SK-N-SH (cell line): Measurements from ENCODE around the gene DNPEP. TPM values are rescaled to one million over a fixed set of nuclear protein-coding genes. Genes with fewer than 3 reads are reported as not detected.

Experiments used
- CTCF ChIA-PET: fragments of 300-600, 350-600 bp; formaldehyde crosslinking; extraction: SDS; loops from one replicate; lab custom pipeline; 2021; lab: Yijun Ruan, JAX
- POLR2A ChIA-PET: fragments of 350-600 bp; sonication (Branson Sonifier 250); formaldehyde crosslinking; extraction: SDS; loops from one replicate; lab custom pipeline; 2020; ENCODE audit warnings: antibody characterized with exemption, inconsistent platforms; lab: Yijun Ruan, JAX
- DNase-seq: peaks from one replicate; pipeline ENCODE4 v3.0.0; 2012
- H2AFZ ChIP-seq: fragments of 200-600 bp; sonication (generic); 2 replicates; pipeline ENCODE4 v1.8.1; 2016; ENCODE audit warnings: antibody characterized with exemption, mild to moderate bottlenecking, low read depth
- H3F3A ChIP-seq: fragments of 200-600 bp; sonication (generic); replicated peaks from 2 replicates; pipeline ENCODE3; 2016; ENCODE audit warnings: antibody characterized with exemption, mild to moderate bottlenecking; ENCODE audit not compliant: insufficient read depth
- H3K27ac ChIP-seq, 2 experiments: fragments of 200-500 bp in 1 of 2; fragments of 200-600 bp in 1 of 2; sonication (Bioruptor generic) in 1 of 2; sonication (generic), shearing (Covaris generic) in 1 of 2; 2 replicates each; pipeline versions ENCODE4 v1.5.1 to v1.6.1; 2014 to 2016; ENCODE audit warnings: low read depth in 2 of 2, inconsistent platforms in 1 of 2, low read length in 1 of 2, mild to moderate bottlenecking in 1 of 2, mixed read lengths in 1 of 2
- H3K27me3 ChIP-seq: fragments of 200-600 bp; sonication (generic), shearing (Covaris generic); 2 replicates; pipeline ENCODE4 v1.6.1; 2016; ENCODE audit warnings: mixed run types; ENCODE audit not compliant: insufficient read depth
- H3K36me3 ChIP-seq, 2 experiments: fragments of 200-500 bp in 1 of 2; fragments of 200-600 bp in 1 of 2; sonication (Bioruptor generic) in 1 of 2; sonication (generic) in 1 of 2; replicated peaks in 1 of 2; 2 replicates each; pipeline versions ENCODE3 to v1.5.1; 2014 to 2016; ENCODE audit warnings: low read length in 1 of 2, mild to moderate bottlenecking in 1 of 2; ENCODE audit not compliant: insufficient read depth in 2 of 2, control insufficient read depth in 1 of 2
- H3K4me1 ChIP-seq, 2 experiments: fragments of 200-500 bp in 1 of 2; fragments of 200-600 bp in 1 of 2; sonication (Bioruptor generic) in 1 of 2; sonication (generic), shearing (Covaris generic) in 1 of 2; 2 replicates each; pipeline versions ENCODE4 v1.5.1 to v1.6.1; 2014 to 2016; ENCODE audit warnings: low read depth in 1 of 2, low read length in 1 of 2, mixed run types in 1 of 2; ENCODE audit not compliant: insufficient read depth in 2 of 2, control insufficient read depth in 1 of 2
- H3K4me2 ChIP-seq: fragments of 200-600 bp; sonication (generic), shearing (Covaris generic); 2 replicates; pipeline ENCODE4 v1.6.1; 2017; ENCODE audit warnings: mixed run types
- H3K4me3 ChIP-seq, 2 experiments: fragments of 200-500 bp in 1 of 2; fragments of 200-600 bp in 1 of 2; sonication (Bioruptor generic) in 1 of 2; sonication (generic), shearing (Covaris generic) in 1 of 2; 2 replicates each; pipeline versions ENCODE4 v1.5.1 to v1.8.1; 2014 to 2016; ENCODE audit warnings: low read depth in 2 of 2, inconsistent platforms in 1 of 2, low read length in 1 of 2, mild to moderate bottlenecking in 1 of 2, mixed read lengths in 1 of 2, moderate library complexity in 1 of 2
- H3K79me2 ChIP-seq: fragments of 200-600 bp; sonication (generic); 2 replicates; pipeline ENCODE4 v1.8.1; 2017; ENCODE audit warnings: mild to moderate bottlenecking; ENCODE audit not compliant: insufficient read depth
- H3K9ac ChIP-seq: fragments of 200-600 bp; sonication (generic); 2 replicates; pipeline ENCODE4 v1.6.1; 2017; ENCODE audit warnings: mixed run types
- H3K9me2 ChIP-seq: fragments of 200-600 bp; sonication (generic); 2 replicates; pipeline ENCODE4 v1.6.1; 2017; ENCODE audit warnings: mixed run types
- H3K9me3 ChIP-seq: fragments of 200-600 bp; sonication (generic); 2 replicates; pipeline ENCODE4 v1.6.1; 2017; ENCODE audit warnings: mixed run types, mild to moderate bottlenecking, moderate library complexity
- H4K20me1 ChIP-seq: fragments of 200-600 bp; sonication (generic); 2 replicates; pipeline ENCODE4 v1.6.1; 2017; ENCODE audit warnings: mild to moderate bottlenecking, mixed run types; ENCODE audit not compliant: insufficient read depth
- FOSL2 ChIP-seq: IDR thresholded peaks from 2 replicates; pipeline ENCODE4 v1.4.0; 2012; ENCODE audit warnings: low read depth, mild to moderate bottlenecking, moderate library complexity, borderline replicate concordance
- IRF3 ChIP-seq: fragments of 150-350 bp; IDR thresholded peaks from 2 replicates; pipeline ENCODE4 v1.6.1; 2016; ENCODE audit warnings: mild to moderate bottlenecking, low read depth, low read length
- POLR2AphosphoS5 ChIP-seq: IDR thresholded peaks from 2 replicates; pipeline ENCODE4 v1.6.1; 2012; ENCODE audit warnings: low read depth, low read length
- ZBTB33 ChIP-seq: IDR thresholded peaks from 2 replicates; pipeline ENCODE4 v1.4.0; 2012; ENCODE audit warnings: low read depth, borderline replicate concordance
- WGBS: methylation state at CpG from one replicate; pipeline ENCODE4 v1.1.6; 2017; ENCODE audit warnings: low lambda C conversion rate; 5-methylcytosine and 5-hydroxymethylcytosine counted together
- polyA plus RNA-seq, 3 experiments: library from polyadenylated mRNA; depleted of rRNA; stranded (reverse); fragments of >200 nt; gene quantifications; 2 replicates each; pipeline ENCODE4 v1.2.3, GENCODE V29; 2012
- TF ChIP-seq, protein P1 (sequence below): fragments of 200-600 bp; sonication (generic); IDR thresholded peaks from 2 replicates; pipeline ENCODE4 v1.6.1; 2017; ENCODE audit warnings: antibody characterized with exemption, mild to moderate bottlenecking, moderate library complexity

The DNPEP gene
- polyA plus RNA-seq, 1 of the 3 experiments (the other 2 are of a cell fraction), result 80.7 TPM

- no peak for DNase-seq
- H4K20me1 ChIP-seq, result no peaks in the 10 kb centered on the region
- no peaks in the 10 kb centered on the region for H3K9me2 ChIP-seq
- H3F3A ChIP-seq, result no peaks in the 10 kb centered on the region
- peaks cover 27% of the 10 kb centered on the region for H3K27me3 ChIP-seq
- CTCF ChIA-PET, result interaction anchor here (1.1 to 3.1 kb wide), 2 partner anchors 12 to 62 kb away, joined by 3 to 19 read pairs; no protein-coding TSS in a partner anchor
- no peak overlapping the region for H3K4me2 ChIP-seq
- no peak overlapping the region for H3K27ac ChIP-seq
- TF ChIP-seq, protein P1, sequence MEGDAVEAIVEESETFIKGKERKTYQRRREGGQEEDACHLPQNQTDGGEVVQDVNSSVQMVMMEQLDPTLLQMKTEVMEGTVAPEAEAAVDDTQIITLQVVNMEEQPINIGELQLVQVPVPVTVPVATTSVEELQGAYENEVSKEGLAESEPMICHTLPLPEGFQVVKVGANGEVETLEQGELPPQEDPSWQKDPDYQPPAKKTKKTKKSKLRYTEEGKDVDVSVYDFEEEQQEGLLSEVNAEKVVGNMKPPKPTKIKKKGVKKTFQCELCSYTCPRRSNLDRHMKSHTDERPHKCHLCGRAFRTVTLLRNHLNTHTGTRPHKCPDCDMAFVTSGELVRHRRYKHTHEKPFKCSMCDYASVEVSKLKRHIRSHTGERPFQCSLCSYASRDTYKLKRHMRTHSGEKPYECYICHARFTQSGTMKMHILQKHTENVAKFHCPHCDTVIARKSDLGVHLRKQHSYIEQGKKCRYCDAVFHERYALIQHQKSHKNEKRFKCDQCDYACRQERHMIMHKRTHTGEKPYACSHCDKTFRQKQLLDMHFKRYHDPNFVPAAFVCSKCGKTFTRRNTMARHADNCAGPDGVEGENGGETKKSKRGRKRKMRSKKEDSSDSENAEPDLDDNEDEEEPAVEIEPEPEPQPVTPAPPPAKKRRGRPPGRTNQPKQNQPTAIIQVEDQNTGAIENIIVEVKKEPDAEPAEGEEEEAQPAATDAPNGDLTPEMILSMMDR, result no peak
- TF ChIP-seq FOSL2 (no peak), ZBTB33 (no peak)
- POLR2A ChIA-PET, result no interaction called here
- no peaks in the 10 kb centered on the region for H3K36me3 ChIP-seq
- no peak overlapping the region for H3K9ac ChIP-seq
- no peak overlapping the region for H2AFZ ChIP-seq
- H3K4me3 ChIP-seq, result no peak overlapping the region
- peaks cover 0 to 4% of the 10 kb centered on the region in 2 experiments; a peak in 1 of 4 replicates for H3K4me1 ChIP-seq
- H3K9me3 ChIP-seq, result no peaks in the 10 kb centered on the region
- H3K79me2 ChIP-seq, result no peaks in the 10 kb centered on the region
- WGBS, result 11% methylated on average over 1 of the region's 1 CpG
Observed at GRCh38 chr2:219356834-219357233, 30.9 kb downstream of the DNPEP start.

GRCh38 chr2:219354582-219354981 is 33.1 kb downstream of the DNPEP start:
- no peak overlapping the region for H2AFZ ChIP-seq
- H3K79me2 ChIP-seq, result no peaks in the 10 kb centered on the region
- ChIA-PET CTCF (interaction anchor here (1.4 to 3.3 kb wide), 3 partner anchors 10 to 175 kb away, joined by 5 to 16 read pairs (median 10); no protein-coding TSS in a partner anchor), POLR2A (no interaction called here)
- no peaks in the 10 kb centered on the region for H3K9me2 ChIP-seq
- no peak for DNase-seq
- TF ChIP-seq POLR2AphosphoS5, result no peak
- TF ChIP-seq IRF3, result no peak
- H3K36me3 ChIP-seq, result no peaks in the 10 kb centered on the region
- no peak overlapping the region for H3K27ac ChIP-seq
- H3K9ac ChIP-seq, result no peak overlapping the region
- no peak overlapping the region for H3K4me2 ChIP-seq
- no peaks in the 10 kb centered on the region for H4K20me1 ChIP-seq
- no peaks in the 10 kb centered on the region for H3K9me3 ChIP-seq
- peaks cover 0 to 4% of the 10 kb centered on the region in 2 experiments; a peak in 1 of 4 replicates for H3K4me1 ChIP-seq
- H3K27me3 ChIP-seq, result peaks cover 27% of the 10 kb centered on the region
- no peak overlapping the region for H3K4me3 ChIP-seq
- no peaks in the 10 kb centered on the region for H3F3A ChIP-seq
- 44% methylated on average over 4 of the region's 4 CpGs for WGBS
